GM18507 (cell line): ENCODE results near the gene TBX3.

ENCODE experiments used
- DNase-seq: peaks from one replicate; pipeline ENCODE4 v3.0.0; 2011; ENCODE audit warnings: low read depth; ENCODE audit not compliant: insufficient read length; ENCODE audit errors: extremely low spot score
- FAIRE-seq: peaks from 2 replicates; lab custom pipeline; 2011; peaks lifted over from hg19 to GRCh38; lab: Jason Lieb, UNC

TBX3 gene

DNA sequence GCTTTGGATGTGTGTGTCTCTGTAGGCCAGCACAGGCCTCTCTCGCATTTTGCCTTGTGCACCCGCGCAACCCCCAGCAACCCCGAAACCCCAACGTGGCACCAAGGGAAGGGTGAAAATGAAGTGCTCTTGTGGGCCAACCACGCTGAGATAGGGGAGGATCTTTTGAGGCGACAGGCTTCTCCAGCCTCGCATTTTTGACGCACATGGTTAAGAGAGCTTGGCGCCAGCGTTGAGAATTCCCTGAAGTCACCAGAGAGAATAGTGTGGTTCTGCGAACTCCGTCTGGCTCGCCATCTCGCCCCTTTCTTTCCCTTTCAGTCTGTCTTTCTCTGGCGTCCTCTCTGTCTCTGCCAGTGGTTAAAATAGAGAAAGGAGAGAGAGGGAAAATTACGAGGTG is 1.9 kb upstream of the TBX3 start:
- DNase-seq (no peak), FAIRE-seq (no peak)

DNA sequence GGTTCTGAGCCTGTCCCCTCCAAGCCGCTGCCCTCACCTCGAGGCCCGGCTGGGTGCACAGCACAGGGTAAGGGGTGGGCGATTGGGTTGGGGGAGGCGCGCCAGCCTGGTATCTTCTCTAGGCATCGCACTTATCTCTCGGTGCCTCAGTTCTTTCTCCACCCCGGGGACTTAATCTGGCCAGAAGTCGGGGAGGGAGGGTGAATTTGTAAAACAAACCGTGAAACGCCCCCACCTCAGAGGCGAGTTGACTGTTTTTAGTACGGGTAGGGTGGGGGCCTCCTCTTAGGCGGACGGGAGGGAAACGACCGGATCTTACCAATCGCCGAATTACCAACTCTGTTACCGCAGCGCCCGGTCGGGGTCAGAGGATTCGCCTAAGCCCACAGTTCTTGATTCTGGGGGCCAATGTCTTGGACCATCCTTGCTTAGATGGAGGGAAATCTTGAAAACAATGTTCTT is 1.4 kb upstream of the TBX3 start:
- FAIRE-seq (no peak), DNase-seq (no peak)

DNA sequence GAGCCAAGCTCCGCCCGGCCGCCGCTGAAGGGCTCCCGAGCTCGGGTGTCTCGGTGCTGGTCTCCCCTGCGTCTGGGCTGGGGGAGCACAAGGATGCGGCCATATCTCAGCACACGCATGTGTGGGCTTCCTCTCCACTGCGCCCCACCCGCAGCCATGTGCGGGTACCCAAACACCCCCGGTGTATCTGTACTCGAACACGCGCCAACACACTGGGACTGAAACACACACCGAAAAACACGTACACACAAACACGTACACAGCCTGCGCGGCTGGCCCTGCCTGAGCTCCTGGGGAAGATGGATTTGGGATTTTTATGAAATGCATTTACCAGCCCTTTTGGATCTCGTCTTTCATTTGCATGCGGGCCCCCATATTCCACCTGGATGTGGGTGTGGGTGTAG is 897 bp upstream of the TBX3 start:
- no peak for DNase-seq
- FAIRE-seq: no peak

DNA sequence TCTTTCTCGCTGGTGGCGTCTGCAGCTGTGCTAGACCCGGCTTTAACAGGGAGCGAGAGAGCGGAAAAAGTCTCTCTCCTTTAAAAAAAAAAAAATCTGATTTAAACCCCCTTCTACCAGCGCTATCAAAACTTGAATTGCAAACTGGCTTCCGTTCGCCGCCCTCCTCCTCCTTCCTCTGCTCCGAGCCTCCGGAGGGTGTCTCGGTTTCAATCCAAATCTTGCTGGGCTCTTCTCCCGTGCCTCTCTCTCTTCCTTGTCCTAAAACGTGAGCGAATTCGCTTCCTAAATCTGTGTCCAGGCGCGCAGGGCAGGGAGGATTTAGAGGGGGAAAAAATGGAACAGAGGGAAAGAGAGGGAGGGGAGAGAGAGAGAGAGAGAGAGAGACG is 272 bp downstream of the TBX3 start:
- FAIRE-seq (no peak), DNase-seq (no peak)

DNA sequence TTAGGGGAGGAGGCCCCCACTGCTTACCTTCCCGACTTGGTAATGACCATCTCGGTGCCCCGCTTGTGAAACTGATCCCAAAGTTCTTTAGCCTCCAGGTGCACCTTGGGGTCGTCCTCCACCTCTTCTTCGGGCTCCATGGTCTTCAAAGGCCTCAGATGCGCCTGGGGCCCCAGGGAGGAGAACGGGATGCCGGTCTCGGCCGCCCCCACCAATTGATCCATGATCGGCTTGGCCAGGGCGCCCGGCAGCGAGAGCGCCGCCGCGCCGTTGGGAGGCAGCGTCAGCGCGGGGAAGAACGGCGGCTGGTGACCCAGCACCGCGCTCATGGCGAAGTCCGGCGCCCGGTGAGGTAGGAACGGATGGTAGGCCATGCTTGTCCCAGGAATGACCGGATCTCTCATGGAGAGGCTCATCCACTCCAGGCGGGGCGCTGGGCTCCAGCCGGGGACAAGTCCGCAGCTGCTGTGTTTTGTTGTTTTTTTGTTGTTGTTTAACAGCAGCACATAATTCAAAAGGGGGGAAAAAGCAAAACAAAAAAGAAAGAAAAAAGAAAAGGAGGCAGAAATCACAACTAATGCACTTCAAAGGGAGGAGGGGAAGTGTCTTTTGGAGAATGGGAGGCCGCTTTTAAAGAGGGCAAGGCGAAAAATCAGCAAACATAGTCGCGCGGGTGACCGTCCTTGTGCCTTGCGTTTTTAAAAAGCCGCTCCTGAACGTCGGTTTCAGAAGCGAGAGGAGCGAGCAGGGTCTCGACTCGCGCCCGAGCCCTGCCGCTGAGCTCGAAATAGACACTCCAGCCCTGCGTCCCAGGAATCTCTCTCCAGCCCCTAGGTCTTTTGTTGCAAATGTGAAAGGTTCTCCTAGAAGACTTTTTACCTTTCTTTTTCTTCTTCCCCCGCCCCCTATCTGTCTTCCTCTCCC is 928 bp downstream of the TBX3 start:
- DNase-seq: no peak
- FAIRE-seq: no peak

DNA sequence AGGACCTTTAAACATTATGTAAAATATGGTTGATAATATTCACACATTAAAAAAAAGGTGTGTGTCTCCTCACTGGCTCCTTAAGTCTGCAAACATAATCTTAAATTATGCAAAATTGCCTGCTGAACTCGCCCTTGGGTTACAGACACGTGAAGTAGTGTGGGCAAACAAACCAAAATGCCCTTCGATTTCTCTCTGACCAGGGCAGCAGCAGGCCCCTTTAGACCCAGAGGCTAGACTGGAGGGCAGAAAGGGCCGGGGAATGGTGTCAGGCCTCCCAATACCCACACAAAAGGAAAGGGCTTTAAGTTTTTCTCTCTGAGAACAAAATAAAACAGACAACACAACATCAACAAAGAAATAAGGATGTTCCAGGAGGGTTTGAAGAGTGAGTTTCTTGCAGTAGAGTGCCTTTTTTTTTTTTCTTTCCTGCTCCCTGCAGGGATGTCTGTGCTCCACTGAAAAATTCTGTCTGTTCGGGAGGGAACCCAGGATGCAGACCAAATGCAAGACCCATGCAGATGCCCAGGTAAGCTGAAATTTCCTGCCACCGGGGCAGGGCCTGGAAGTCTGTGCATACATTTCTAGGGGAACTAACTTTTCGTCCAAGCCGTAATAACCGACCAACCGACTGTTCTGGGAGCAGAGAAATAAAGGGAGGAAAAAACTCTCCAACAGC is 1.7 kb downstream of the TBX3 start:
- FAIRE-seq: no peak
- no peak for DNase-seq

DNA sequence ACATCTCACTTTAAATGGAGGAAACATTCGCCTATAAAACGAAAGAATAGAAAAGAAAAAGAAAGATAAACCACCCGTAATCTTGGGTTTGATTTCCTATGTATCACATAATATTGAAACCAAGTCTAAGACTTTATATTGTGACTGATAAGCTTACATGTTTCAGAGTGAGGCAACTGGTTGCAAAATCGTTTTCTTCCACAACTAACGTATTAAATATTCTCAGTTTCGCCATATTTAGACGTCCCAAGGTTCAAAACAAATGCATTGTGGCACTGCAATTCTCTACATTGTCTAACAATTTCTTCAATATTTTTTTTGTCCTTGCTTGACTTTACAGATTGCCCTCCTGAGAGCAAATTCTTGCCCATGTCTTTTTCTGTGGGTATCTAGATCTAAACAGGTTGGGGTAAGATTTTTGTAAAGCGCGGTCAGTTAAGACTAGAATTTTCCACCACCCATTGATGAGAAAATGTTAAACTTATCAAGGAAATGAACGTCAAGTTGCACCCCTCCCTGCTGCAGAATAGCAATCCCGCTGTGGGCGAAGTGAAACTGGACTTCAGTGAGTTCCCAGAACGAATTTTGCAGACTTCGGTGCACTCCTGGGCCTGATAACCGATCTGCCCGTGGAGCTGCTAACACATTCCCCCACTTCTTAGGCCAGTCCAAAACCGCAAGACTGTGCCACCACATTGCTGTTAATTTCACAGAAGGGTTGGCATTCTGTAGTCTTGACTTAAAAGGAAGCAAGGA is 2.7 kb downstream of the TBX3 start:
- no peak for FAIRE-seq
- DNase-seq: no peak

DNA sequence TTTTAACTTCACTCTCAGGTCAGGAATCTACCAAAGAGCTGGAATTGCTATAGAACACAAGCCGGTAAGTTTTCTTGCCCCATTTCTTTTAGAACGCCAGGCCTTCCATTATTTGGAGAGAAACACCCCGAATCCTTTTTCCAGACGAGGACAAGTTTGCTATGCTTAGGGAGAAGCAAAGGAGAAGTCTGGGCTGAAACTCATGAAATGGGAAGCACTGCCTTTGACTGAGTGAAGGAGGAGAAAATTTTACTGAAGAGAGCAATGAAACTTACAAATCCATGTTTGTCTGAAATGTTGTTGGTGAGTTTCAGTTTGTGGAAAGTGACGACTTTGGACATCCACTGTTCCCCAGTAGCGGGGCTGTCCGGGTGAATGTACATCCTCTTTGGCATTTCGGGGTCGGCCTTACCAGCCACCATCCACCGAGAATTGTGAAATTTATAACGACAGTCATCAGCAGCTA is 3.3 kb downstream of the TBX3 start:
- no peak for FAIRE-seq
- DNase-seq: no peak

DNA sequence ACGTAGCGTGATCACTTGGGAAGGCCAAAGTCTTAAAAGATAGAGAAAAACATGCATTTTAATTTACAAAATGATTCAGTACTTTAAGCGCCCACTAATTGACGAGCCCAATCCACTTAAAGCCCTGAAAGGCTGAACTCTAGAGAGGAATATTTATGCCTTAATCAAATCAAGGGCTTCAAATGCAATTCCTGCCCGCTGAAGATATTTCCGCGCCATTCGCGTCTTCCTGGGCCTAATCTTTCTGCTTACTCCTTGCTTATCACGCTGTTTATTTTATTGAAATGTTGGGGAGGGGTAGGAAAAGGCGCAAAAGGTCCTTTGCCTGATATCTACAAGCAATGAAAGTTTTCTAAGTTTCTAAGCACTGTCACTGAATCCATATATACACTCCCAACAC is 4.0 kb downstream of the TBX3 start:
- FAIRE-seq (no peak), DNase-seq (no peak)

DNA sequence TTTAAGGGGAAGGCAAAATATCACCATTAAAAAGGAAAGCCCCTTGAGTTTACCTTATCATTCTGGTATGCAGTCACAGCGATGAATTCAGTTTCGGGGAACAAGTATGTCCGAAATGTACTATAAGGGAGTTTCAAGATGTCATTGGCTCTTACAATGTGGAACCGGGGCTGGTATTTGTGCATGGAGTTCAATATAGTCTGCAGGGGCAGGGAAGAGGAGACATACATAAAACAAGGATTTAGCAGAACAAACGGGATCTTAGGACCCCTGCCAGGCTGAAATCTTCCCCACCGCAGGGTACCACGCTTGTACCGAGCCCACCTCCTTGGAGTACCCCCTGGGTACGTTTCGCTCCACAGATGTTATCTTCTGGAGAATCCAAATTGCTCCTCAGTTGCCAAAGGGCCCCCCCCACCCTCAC is 4.5 kb downstream of the TBX3 start:
- FAIRE-seq (no peak), DNase-seq (no peak)

DNA sequence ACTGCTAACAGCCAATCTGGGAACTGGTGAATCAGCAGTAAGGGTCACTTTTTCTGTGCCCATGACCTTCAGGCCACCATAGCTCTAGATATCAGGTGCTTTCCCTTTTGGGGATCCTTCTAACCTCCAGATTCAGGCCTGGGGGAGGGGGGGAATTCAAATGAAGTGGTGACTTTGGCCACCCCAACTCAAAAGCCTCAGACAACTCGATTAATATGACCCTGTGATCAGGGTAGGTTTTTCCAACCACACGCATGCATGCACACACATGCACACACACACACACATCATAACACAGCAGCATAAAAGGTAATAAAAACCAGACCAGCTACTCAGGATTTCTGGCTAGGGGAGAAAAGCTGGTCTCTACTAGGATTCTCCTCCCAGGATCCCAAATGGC is 5.3 kb downstream of the TBX3 start:
- DNase-seq (no peak), FAIRE-seq (no peak)

DNA sequence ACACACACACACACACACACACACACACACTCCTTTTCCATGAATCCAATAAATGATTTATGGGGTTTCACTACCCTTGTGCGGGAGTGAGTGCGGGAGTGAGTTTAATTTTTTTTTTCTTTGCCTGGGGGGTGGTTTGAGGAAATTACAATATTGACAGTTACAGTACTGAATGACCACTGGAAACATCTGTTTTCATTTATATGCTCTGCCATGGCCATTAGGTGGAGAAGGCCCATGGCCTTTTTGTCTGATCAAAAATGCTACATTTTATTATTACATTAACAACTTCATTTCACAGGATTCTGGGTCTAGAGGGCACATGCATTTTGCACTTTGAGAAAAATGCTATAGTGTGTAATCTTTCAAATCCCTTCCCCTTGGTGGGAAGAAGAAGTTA is 5.9 kb downstream of the TBX3 start:
- DNase-seq: no peak

DNA sequence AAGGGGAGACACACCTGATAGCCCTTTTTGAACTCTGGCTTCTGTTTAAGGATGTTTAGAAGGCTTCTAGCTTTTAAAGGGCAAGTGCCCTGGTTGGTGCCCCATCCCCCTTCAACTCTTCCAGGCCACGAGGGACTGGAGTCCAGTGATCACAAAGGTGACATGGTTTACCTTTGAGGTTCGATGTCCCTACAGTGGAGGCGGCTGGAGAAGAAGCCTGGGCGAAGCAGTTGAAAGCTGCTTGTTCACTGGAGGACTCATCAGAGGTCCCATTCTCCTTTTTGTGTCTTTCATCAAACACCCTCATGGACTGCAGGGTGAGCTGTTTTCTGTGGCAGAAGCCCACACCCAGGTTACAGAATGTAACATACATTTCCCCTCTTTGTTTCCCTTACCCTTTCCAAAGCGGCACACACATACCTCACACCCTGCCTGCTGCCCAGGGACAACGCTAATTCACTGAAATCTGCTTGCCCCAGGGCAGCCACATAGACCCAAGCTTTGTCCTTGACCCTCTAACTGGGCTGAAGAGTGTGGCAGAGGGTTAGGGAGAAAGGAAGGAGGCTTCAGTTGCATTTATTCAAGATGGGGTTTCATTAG is 7.7 kb downstream of the TBX3 start:
- FAIRE-seq: no peak

More for the DNA sequence above, 5.9 kb downstream of the TBX3 start:
- no peak for FAIRE-seq

DNA sequence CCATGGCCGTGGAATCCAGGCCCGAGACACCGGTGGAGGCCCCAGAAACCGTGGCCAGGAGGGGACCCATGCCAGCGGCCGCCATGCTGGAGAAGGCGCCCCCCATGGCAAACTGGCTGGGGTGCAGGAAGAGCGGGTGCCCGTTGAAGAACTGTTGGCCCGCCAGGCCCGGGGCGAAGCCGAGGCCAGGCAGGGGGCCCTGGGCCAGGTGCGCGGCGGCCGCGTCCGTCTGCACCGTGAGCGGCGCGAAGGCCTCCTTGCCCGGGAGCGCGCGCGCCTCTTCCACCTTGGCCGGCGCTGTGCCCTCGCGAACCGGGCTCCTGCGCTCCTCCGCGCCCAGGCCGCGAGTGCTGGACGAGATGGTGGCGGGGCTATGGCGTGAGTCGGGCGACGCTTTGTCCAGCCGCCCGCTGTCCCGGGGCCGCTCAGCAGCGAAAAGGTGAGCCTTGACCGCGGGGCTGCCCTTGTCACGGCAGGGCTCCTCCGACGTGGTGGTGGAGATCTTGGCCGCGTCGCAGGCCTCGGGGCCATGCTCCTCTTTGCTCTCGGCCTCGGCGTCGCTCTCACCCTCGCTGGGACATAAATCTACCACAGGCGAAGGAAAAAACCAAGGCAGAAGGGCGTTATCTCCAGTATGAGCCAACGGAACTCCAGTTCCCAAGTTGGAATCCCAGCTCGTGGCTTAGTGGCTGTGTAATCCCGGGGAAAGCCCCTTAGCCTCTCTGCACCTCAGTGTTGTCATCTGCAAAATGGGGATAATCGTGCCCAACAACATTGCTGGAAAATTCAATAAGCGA is 9.5 kb downstream of the TBX3 start:
- FAIRE-seq (no peak), DNase-seq (no peak)

More for the DNA sequence above, 7.7 kb downstream of the TBX3 start:
- DNase-seq: no peak

DNA sequence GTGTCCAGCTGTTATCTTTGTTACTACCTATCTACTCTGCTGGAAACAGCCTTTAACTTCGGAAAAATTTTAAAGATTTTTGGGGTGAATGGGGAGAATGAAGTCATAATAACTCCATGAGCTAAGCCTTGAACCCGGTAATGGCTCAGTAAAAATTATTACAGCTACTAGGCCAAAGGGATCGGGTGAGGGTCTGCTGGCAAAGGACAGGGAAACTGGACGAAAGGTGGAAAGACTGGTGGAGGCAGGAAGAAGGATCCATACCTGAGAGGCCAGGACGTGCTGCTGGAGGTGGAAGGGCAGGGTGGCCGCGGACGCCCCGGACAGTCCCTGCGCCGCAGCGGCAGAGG is 10.1 kb downstream of the TBX3 start:
- DNase-seq (no peak), FAIRE-seq (no peak)

DNA sequence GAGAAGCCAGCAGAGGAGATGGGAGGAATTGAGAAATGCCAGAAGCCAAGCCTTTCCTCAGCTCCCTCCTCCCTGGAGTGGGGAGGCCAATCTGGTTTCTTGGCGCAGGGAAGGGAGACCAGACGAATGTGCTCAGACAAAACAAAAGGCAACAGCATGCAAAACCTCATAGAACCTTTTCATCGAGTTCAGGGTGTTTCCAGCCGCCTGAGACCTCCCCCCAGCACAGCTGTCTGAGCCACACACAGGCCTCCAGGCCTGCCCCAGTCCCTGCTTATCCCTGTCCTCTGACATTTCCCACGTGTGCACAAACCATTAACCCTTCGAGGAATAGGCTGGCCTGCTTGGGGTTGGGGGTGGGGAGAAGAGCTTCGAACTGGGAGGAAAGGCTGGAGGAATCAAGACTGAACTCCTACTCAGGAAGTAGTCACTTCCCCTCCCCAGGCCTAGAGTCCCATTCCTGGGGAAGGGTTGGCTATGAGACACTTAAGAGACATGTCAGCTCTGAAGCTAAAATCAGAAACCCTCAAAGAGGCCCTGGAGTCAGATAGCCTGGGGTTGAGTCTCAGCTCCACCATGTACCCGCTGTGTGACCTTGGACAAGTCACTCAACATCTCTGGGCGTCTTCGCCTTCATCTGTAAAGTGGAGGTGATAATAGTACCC is 10.7 kb downstream of the TBX3 start:
- no peak for DNase-seq
- FAIRE-seq: no peak

DNA sequence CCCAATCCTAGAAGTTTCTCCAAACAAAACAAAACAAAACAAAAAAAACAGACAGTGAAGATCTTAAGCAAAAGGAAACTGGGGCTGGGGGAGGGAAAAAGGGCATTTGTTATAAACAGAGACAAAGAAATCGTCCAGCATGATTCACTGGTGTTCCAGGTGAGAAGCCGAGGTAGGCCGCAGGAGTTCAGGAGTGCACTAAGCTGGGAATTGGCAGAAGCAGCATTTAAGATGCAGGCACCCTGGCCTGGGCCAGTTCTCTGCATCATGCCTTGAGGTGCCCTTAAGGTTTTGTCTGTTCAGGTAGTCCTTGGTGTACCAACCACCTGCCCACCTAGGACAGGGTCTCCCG is 11.2 kb downstream of the TBX3 start:
- FAIRE-seq: no peak
- DNase-seq: no peak
